Spleen (tissue), 7 donors: Measurements from ENCODE around the gene DNAJC4.

ENCODE experiments used
- CTCF ChIP-seq, 11 experiments: fragments of 200-600 bp in 7 of 11; fragments of 450-650 bp in 4 of 11; sonication (generic) in 4 of 11; IDR thresholded peaks in 8 of 11; conservative IDR thresholded peaks in 3 of 11; 1 replicate in 7 of 11; 2 replicates in 4 of 11; pipeline versions ENCODE4 v1.4.0 to v1.8.0; 2016 to 2021; ENCODE audit warnings: antibody characterized with exemption in 11 of 11, inconsistent platforms in 4 of 11, mild to moderate bottlenecking in 1 of 11
- POLR2A ChIP-seq, 3 donors: fragments of 450-650 bp; IDR thresholded peaks; one replicate each; pipeline ENCODE4 v1.5.1; 2017; ENCODE audit warnings: antibody characterized with exemption in 3 of 3, mild to moderate bottlenecking in 1 of 3
- POLR2AphosphoS5 ChIP-seq, 3 donors: sonication (generic); formaldehyde crosslinking; IDR thresholded peaks; one replicate each; pipeline ENCODE4 v1.5.1; 2017; ENCODE audit warnings: antibody characterized with exemption in 3 of 3
- donor health status: DM: no; HTN: no; CAD: no; lungs with moderate emphysema.
- donor health status: DM: no; HTN: no; CAD: no.
- donor health status: DM: no; HTN: no; CAD: no.

DNA sequence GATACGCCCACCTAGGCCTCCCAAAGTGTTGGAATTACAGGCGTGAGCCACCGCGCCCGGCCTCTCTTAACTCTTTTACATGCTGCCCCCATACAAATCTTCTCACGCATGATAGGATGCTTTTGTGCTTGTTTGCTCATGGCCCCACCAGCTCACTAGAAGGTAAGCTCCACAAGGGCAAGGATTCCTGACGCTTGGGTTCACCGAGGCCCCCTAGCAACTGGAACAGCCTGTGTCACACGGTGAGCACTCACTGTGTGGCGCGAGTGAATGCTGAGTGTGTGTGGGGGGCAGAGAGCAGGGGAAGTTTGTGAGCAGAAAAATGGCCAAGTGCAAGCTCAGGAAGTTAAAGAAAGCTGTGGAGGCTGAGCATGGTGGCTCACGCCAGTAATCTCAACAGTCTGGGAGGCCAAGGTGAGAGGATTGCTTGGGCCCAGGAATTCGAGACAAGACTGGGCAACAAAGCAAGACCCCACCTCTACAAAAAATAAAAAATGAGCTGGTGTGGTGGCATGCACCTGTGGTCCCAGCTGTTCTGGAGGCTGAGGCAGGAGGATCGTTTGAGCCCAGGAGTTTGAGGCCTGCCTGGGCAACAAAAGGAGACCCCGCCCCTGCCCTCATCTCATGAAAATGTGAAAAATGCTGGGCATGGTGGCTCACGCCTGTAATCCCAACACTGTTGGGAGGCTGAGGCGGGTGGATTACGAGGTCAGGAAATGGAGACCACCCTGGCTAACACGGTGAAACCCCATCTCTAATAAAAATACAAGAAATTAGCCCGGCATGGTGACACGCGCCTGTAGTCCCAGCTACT is 51.8 kb downstream of the DNAJC4 start:
- no peak for TF ChIP-seq CTCF (IDR thresholded peaks at IDR 0.05 in 8 of 11, conservative IDR thresholded peaks at IDR 0.05 in 3 of 11)
- TF ChIP-seq POLR2A (IDR thresholded peaks at IDR 0.05): no peak
- TF ChIP-seq POLR2AphosphoS5 (IDR thresholded peaks at IDR 0.05): no peak
